Measurements from ENCODE around the gene DAB2.

- no peak for TF ChIP-seq CTCF (IDR thresholded peaks at IDR 0.05; ENCODE audit: low read depth, low read length, poor library complexity, severe bottlenecking)
- no peak for TF ChIP-seq EZH2phosphoT487 (IDR thresholded peaks at IDR 0.05; ENCODE audit: borderline replicate concordance, low read length)
These were observed 5.0 kb downstream of the DAB2 start for GRCh38 chr5:39419796-39420195.
